Small intestine (tissue), 7 donors: ENCODE measurements around the gene MS4A1. TPM values are rescaled to one million over a fixed set of nuclear protein-coding genes. Genes with fewer than 3 reads are reported as not detected.
"Not testable (repeated sequence)": the region's sequence is repeated elsewhere in the genome, so short reads cannot be mapped to it uniquely, and the experiment has no call there.

Source experiments
- DNase-seq, 2 donors: peaks; one replicate each; pipeline versions ENCODE4 v3.0.0 to v3.0.0-alpha.2; 2013
- FAIRE-seq: peaks from 2 replicates; lab custom pipeline; 2012; peaks lifted over from hg19 to GRCh38; lab: Jason Lieb, UNC
- H3K27ac ChIP-seq, 3 donors: one replicate each; pipeline ENCODE4 v1.5.1; 2013; ENCODE audit warnings: low read length in 2 of 3, mild to moderate bottlenecking in 2 of 3, control low read depth in 1 of 3, inconsistent platforms in 1 of 3, low read depth in 1 of 3, moderate library complexity in 1 of 3
- H3K27me3 ChIP-seq, 3 donors: one replicate each; pipeline ENCODE4 v1.6.1; 2013; ENCODE audit warnings: low read length in 3 of 3, inconsistent platforms in 1 of 3; ENCODE audit not compliant: control insufficient read depth in 3 of 3, insufficient read depth in 3 of 3
- H3K36me3 ChIP-seq, 3 donors: one replicate each; pipeline ENCODE4 v1.6.1; 2013; ENCODE audit warnings: low read length in 3 of 3, inconsistent platforms in 1 of 3, low read depth in 1 of 3, mild to moderate bottlenecking in 1 of 3, moderate library complexity in 1 of 3; ENCODE audit not compliant: control insufficient read depth in 3 of 3, insufficient read depth in 2 of 3
- H3K4me1 ChIP-seq, 3 donors: one replicate each; pipeline ENCODE4 v1.6.1; 2013; ENCODE audit warnings: low read length in 2 of 3, inconsistent platforms in 1 of 3, low read depth in 1 of 3, mild to moderate bottlenecking in 1 of 3, moderate library complexity in 1 of 3; ENCODE audit not compliant: control insufficient read depth in 3 of 3, insufficient read depth in 2 of 3
- H3K4me3 ChIP-seq, 3 donors: one replicate each; pipeline ENCODE4 v1.5.1; 2013; ENCODE audit warnings: low read length in 3 of 3, control low read depth in 1 of 3, inconsistent platforms in 1 of 3, low read depth in 1 of 3, mild to moderate bottlenecking in 1 of 3, moderate library complexity in 1 of 3
- H3K9me3 ChIP-seq, 2 donors: one replicate each; pipeline ENCODE4 v1.6.1; 2013; ENCODE audit warnings: low read depth in 1 of 2, low read length in 1 of 2; ENCODE audit not compliant: control insufficient read depth in 2 of 2, insufficient read depth in 1 of 2
- WGBS, 3 donors: extraction: QIAGEN DNeasy Blood & Tissue Kit; methylation state at CpG; one replicate each; pipeline ENCODE4 v1.1.7; 2013; 5-methylcytosine and 5-hydroxymethylcytosine counted together
- polyA plus RNA-seq, 4 donors: library from polyadenylated mRNA; stranded (reverse) in 3 of 4; unstranded in 1 of 4; fragments of 200-250 nt in 3 of 4; fragments of 120-200 nt in 1 of 4; gene quantifications; one replicate each; pipeline versions ENCODE4 v1.2.1 to v1.2.3, GENCODE V29; 2013
- donor health status: healthy with polysubstance abuse.
- donor health status: control.
- donor health status: control.
- donor health status: Bipolar disorder and iron deficiency.
- donor health status: healthy.

The MS4A1 gene
- polyA plus RNA-seq, 4 donors = 0.86 to 6.2 (median 1.4) TPM; not detected in 1

- Histone ChIP-seq H3K9me3 (no peaks in the 10 kb centered on the region), H3K4me1 (no peaks in the 10 kb centered on the region), H3K27ac (no peak overlapping the region), H3K36me3 (no peaks in the 10 kb centered on the region), H3K4me3 (no peak overlapping the region), H3K27me3 (no peaks in the 10 kb centered on the region)
- no peak for FAIRE-seq
- no peak for DNase-seq
Observed at GRCh38 chr11:60447846-60448245, 7.8 kb upstream of the MS4A1 start.

- not testable (repeated sequence) for H3K27me3 ChIP-seq, H3K9me3 ChIP-seq, H3K27ac ChIP-seq, DNase-seq, H3K4me1 ChIP-seq, H3K36me3 ChIP-seq, FAIRE-seq, H3K4me3 ChIP-seq
- WGBS, 3 donors = 94 to 96% (median 95%) methylated on average over 16 to 32 of the region's 32 CpGs
Observed at GRCh38 chr11:60451185-60451584, 4.5 kb upstream of the MS4A1 start.

- H3K36me3 ChIP-seq = no peaks in the 10 kb centered on the region
- DNase-seq (no peak), FAIRE-seq (no peak)
- H3K9me3 ChIP-seq = no peaks in the 10 kb centered on the region
- H3K4me3 ChIP-seq = no peak overlapping the region
- H3K27ac ChIP-seq = no peak overlapping the region
- no peaks in the 10 kb centered on the region for H3K27me3 ChIP-seq
- H3K4me1 ChIP-seq = no peaks in the 10 kb centered on the region
Observed at GRCh38 chr11:60454212-60454611, 1.4 kb upstream of the MS4A1 start.

- H3K9me3 ChIP-seq = no peaks in the 10 kb centered on the region
- H3K27ac ChIP-seq = no peak overlapping the region
- H3K36me3 ChIP-seq = no peaks in the 10 kb centered on the region
- DNase-seq (no peak), FAIRE-seq (no peak)
- no peaks in the 10 kb centered on the region for H3K27me3 ChIP-seq
- no peaks in the 10 kb centered on the region for H3K4me1 ChIP-seq
- 65 to 78% (median 66%) methylated on average over 3 of the region's 3 CpGs for WGBS, 3 donors
- H3K4me3 ChIP-seq = no peak overlapping the region
Observed at GRCh38 chr11:60457576-60457975, 1.9 kb downstream of the MS4A1 start.

- DNase-seq (no peak), FAIRE-seq (no peak)
- no peaks in the 10 kb centered on the region for H3K4me1 ChIP-seq
- H3K4me3 ChIP-seq = no peak overlapping the region
- 86 to 96% (median 92%) methylated on average over 1 of the region's 1 CpG for WGBS, 3 donors
- no peak overlapping the region for H3K27ac ChIP-seq
- H3K36me3 ChIP-seq = no peaks in the 10 kb centered on the region
- no peaks in the 10 kb centered on the region for H3K9me3 ChIP-seq
- H3K27me3 ChIP-seq = no peaks in the 10 kb centered on the region
Observed at GRCh38 chr11:60459345-60459744, 3.7 kb downstream of the MS4A1 start.

- Histone ChIP-seq H3K9me3 (no peaks in the 10 kb centered on the region), H3K4me3 (no peak overlapping the region), H3K36me3 (no peaks in the 10 kb centered on the region), H3K27ac (no peak overlapping the region), H3K4me1 (no peaks in the 10 kb centered on the region), H3K27me3 (no peaks in the 10 kb centered on the region)
- WGBS, 3 donors = 64 to 79% (median 67%) methylated on average over 2 of the region's 2 CpGs
- DNase-seq = no peak
- no peak for FAIRE-seq
Observed at GRCh38 chr11:60468829-60469228, 13.2 kb downstream of the MS4A1 start.

GRCh38 chr11:60469723-60470122, 14.1 kb downstream of the MS4A1 start:
- H3K9me3 ChIP-seq = no peaks in the 10 kb centered on the region
- H3K27ac ChIP-seq = no peak overlapping the region
- no peaks in the 10 kb centered on the region for H3K36me3 ChIP-seq
- DNase-seq (no peak), FAIRE-seq (no peak)
- no peak overlapping the region for H3K4me3 ChIP-seq
- 60 to 66% (median 63%) methylated on average over 2 of the region's 2 CpGs for WGBS, 3 donors
- H3K27me3 ChIP-seq = no peaks in the 10 kb centered on the region
- H3K4me1 ChIP-seq = no peaks in the 10 kb centered on the region

GRCh38 chr11:60477035-60477445, 21.4 kb downstream of the MS4A1 start:
- H3K4me3 ChIP-seq = no peak overlapping the region
- 53 to 77% (median 59%) methylated on average over 6 of the region's 6 CpGs for WGBS, 3 donors
- H3K9me3 ChIP-seq = no peaks in the 10 kb centered on the region
- H3K27ac ChIP-seq = no peak overlapping the region
- no peaks in the 10 kb centered on the region for H3K36me3 ChIP-seq
- FAIRE-seq (no peak), DNase-seq (no peak)
- H3K27me3 ChIP-seq = no peaks in the 10 kb centered on the region
- H3K4me1 ChIP-seq = no peaks in the 10 kb centered on the region

GRCh38 chr11:60482361-60482760, 26.7 kb downstream of the MS4A1 start:
- WGBS, 3 donors = 33 to 48% (median 42%) methylated on average over 2 of the region's 2 CpGs
- Histone ChIP-seq H3K9me3 (no peaks in the 10 kb centered on the region), H3K4me3 (no peak overlapping the region), H3K27ac (no peak overlapping the region), H3K27me3 (no peaks in the 10 kb centered on the region), H3K4me1 (no peaks in the 10 kb centered on the region), H3K36me3 (no peaks in the 10 kb centered on the region)
- DNase-seq (no peak), FAIRE-seq (no peak)
